GM12892 (cell line): ENCODE measurements around the gene ADGRE1.

ENCODE experiments used
- POLR2A ChIP-seq: IDR thresholded peaks from 2 replicates; pipeline ENCODE4 v1.6.1; 2011; ENCODE audit warnings: low read depth, low read length, control low read depth
- POLR2AphosphoS5 ChIP-seq: IDR thresholded peaks from 2 replicates; pipeline ENCODE4 v1.6.1; 2011; ENCODE audit warnings: low read depth, low read length, control low read depth
- TAF1 ChIP-seq: IDR thresholded peaks from 2 replicates; pipeline ENCODE4 v1.6.1; 2011; ENCODE audit warnings: low read depth, mild to moderate bottlenecking, control low read depth, low read length, borderline replicate concordance

- TF ChIP-seq POLR2AphosphoS5 = no peak
- TF ChIP-seq POLR2A = no peak
- no peak for TF ChIP-seq TAF1
Observed at GRCh38 chr19:6976197-6976596, 88.8 kb downstream of the ADGRE1 start.
